ENCODE data around the gene FARS2.

- no peak for TF ChIP-seq POLR2A (IDR thresholded peaks at IDR 0.05; ENCODE audit: extremely low read depth, insufficient read length)
- TF ChIP-seq, protein P1, sequence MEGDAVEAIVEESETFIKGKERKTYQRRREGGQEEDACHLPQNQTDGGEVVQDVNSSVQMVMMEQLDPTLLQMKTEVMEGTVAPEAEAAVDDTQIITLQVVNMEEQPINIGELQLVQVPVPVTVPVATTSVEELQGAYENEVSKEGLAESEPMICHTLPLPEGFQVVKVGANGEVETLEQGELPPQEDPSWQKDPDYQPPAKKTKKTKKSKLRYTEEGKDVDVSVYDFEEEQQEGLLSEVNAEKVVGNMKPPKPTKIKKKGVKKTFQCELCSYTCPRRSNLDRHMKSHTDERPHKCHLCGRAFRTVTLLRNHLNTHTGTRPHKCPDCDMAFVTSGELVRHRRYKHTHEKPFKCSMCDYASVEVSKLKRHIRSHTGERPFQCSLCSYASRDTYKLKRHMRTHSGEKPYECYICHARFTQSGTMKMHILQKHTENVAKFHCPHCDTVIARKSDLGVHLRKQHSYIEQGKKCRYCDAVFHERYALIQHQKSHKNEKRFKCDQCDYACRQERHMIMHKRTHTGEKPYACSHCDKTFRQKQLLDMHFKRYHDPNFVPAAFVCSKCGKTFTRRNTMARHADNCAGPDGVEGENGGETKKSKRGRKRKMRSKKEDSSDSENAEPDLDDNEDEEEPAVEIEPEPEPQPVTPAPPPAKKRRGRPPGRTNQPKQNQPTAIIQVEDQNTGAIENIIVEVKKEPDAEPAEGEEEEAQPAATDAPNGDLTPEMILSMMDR (IDR thresholded peaks at IDR 0.05; ENCODE audit: low read depth, low read length) = no peak
- no peak for TF ChIP-seq MAX (IDR thresholded peaks at IDR 0.05; ENCODE audit: low read depth, low read length)
Observed at GRCh38 chr6:5592886-5593519, 331.7 kb downstream of the FARS2 start.

Measured in NB4 (cell line).